SK-N-SH (cell line): ENCODE measurements around the gene LTBP1.

Source experiments
- ELF1 ChIP-seq: IDR thresholded peaks from 2 replicates; pipeline ENCODE4 v1.4.0; 2012
- EP300 ChIP-seq, 2 experiments: IDR thresholded peaks; 2 replicates each; pipeline versions ENCODE4 v1.4.0 to v1.6.1; 2012; ENCODE audit warnings: borderline replicate concordance in 1 of 2, low read depth in 1 of 2, low read length in 1 of 2
- FOXM1 ChIP-seq: IDR thresholded peaks from 2 replicates; pipeline ENCODE4 v1.4.0; 2012; ENCODE audit warnings: low read depth, mild to moderate bottlenecking
- MXI1 ChIP-seq: IDR thresholded peaks from 2 replicates; pipeline ENCODE4 v1.6.1; 2012; ENCODE audit warnings: mild to moderate bottlenecking, low read depth, low read length, improper control_type of control experiment
- POLR2AphosphoS5 ChIP-seq: IDR thresholded peaks from 2 replicates; pipeline ENCODE4 v1.6.1; 2012; ENCODE audit warnings: low read depth, low read length
- RXRA ChIP-seq: IDR thresholded peaks from 2 replicates; pipeline ENCODE4 v1.4.0; 2012; ENCODE audit warnings: low read depth, mild to moderate bottlenecking, borderline replicate concordance
- SMC3 ChIP-seq: IDR thresholded peaks from 2 replicates; pipeline ENCODE4 v1.6.1; 2012; ENCODE audit warnings: low read depth, low read length, improper control_type of control experiment
- YY1 ChIP-seq: IDR thresholded peaks from 2 replicates; pipeline ENCODE4 v1.4.0; 2012; ENCODE audit warnings: low read depth, mild to moderate bottlenecking
- TF ChIP-seq, protein P1 (sequence below): fragments of 150-350 bp; IDR thresholded peaks from 2 replicates; pipeline ENCODE4 v1.6.1; 2017; ENCODE audit warnings: antibody characterized with exemption, low read length, low read depth, borderline replicate concordance
- TF ChIP-seq, protein P2 (sequence below): fragments of 200-600 bp; sonication (generic); IDR thresholded peaks from 2 replicates; pipeline ENCODE4 v1.6.1; 2017; ENCODE audit warnings: antibody characterized with exemption, mild to moderate bottlenecking, moderate library complexity
- TF ChIP-seq, protein P3 (sequence below): fragments of 150-350 bp; IDR thresholded peaks from 2 replicates; pipeline ENCODE4 v1.6.1; 2016; ENCODE audit warnings: mild to moderate bottlenecking, low read depth, low read length
- TF ChIP-seq, protein P4 (sequence below): IDR thresholded peaks from 2 replicates; pipeline ENCODE4 v1.4.0; 2012; ENCODE audit warnings: low read depth
- TF ChIP-seq, protein P5 (sequence below): IDR thresholded peaks from 2 replicates; pipeline ENCODE4 v1.4.0; 2012; ENCODE audit warnings: low read depth, borderline replicate concordance

DNA sequence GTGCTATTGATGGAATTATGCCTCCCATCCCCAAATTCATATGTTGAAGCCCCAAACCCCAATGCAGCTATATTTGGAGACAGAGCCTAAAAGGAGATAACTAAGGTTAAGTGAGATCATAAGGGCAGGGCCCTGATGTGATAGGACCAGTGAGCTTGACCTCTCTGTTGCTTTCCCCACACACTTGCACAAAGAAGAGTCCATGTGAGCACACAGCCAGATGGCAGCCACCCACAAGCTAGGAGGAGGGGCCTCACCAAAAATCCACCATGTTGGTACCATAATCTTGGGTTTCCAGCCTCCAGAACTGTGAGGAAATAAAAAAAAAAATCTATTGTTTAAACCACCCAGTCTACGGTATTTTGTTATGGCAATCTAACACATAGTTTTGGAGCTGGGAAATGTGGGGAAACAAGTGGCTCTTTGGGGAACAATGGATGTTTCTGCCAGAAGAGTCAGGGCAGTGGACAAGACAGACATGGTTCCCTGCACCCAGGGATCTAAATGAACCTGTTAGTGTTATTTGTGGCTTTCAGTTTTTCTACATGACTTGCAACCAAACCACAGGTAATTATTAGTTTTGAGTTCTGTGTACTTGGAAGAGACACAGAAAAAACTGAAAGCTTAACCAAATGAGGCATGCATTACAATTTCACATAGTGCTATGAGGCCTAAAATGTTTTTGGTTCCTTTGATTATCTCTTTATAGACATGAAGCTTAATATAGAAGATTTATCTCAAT is 259.1 kb downstream of the LTBP1 start:
- TF ChIP-seq MXI1 (no peak), ELF1 (no peak), SMC3 (no peak), RXRA (no peak), FOXM1 (no peak), POLR2AphosphoS5 (no peak), YY1 (no peak), EP300 (IDR thresholded peaks at IDR 0.05; ENCODE audit: borderline replicate concordance in 1 of 2, low read depth in 1 of 2, low read length in 1 of 2) (no peak)
- TF ChIP-seq, protein P1, sequence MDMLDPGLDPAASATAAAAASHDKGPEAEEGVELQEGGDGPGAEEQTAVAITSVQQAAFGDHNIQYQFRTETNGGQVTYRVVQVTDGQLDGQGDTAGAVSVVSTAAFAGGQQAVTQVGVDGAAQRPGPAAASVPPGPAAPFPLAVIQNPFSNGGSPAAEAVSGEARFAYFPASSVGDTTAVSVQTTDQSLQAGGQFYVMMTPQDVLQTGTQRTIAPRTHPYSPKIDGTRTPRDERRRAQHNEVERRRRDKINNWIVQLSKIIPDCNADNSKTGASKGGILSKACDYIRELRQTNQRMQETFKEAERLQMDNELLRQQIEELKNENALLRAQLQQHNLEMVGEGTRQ, result no peak
- TF ChIP-seq, protein P2, sequence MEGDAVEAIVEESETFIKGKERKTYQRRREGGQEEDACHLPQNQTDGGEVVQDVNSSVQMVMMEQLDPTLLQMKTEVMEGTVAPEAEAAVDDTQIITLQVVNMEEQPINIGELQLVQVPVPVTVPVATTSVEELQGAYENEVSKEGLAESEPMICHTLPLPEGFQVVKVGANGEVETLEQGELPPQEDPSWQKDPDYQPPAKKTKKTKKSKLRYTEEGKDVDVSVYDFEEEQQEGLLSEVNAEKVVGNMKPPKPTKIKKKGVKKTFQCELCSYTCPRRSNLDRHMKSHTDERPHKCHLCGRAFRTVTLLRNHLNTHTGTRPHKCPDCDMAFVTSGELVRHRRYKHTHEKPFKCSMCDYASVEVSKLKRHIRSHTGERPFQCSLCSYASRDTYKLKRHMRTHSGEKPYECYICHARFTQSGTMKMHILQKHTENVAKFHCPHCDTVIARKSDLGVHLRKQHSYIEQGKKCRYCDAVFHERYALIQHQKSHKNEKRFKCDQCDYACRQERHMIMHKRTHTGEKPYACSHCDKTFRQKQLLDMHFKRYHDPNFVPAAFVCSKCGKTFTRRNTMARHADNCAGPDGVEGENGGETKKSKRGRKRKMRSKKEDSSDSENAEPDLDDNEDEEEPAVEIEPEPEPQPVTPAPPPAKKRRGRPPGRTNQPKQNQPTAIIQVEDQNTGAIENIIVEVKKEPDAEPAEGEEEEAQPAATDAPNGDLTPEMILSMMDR, result no peak
- TF ChIP-seq, protein P3, sequence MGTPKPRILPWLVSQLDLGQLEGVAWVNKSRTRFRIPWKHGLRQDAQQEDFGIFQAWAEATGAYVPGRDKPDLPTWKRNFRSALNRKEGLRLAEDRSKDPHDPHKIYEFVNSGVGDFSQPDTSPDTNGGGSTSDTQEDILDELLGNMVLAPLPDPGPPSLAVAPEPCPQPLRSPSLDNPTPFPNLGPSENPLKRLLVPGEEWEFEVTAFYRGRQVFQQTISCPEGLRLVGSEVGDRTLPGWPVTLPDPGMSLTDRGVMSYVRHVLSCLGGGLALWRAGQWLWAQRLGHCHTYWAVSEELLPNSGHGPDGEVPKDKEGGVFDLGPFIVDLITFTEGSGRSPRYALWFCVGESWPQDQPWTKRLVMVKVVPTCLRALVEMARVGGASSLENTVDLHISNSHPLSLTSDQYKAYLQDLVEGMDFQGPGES, result no peak
- TF ChIP-seq, protein P4, sequence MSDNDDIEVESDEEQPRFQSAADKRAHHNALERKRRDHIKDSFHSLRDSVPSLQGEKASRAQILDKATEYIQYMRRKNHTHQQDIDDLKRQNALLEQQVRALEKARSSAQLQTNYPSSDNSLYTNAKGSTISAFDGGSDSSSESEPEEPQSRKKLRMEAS, result no peak
- TF ChIP-seq, protein P5, sequence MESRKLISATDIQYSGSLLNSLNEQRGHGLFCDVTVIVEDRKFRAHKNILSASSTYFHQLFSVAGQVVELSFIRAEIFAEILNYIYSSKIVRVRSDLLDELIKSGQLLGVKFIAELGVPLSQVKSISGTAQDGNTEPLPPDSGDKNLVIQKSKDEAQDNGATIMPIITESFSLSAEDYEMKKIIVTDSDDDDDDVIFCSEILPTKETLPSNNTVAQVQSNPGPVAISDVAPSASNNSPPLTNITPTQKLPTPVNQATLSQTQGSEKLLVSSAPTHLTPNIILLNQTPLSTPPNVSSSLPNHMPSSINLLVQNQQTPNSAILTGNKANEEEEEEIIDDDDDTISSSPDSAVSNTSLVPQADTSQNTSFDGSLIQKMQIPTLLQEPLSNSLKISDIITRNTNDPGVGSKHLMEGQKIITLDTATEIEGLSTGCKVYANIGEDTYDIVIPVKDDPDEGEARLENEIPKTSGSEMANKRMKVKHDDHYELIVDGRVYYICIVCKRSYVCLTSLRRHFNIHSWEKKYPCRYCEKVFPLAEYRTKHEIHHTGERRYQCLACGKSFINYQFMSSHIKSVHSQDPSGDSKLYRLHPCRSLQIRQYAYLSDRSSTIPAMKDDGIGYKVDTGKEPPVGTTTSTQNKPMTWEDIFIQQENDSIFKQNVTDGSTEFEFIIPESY, result no peak
